NCI-H2171 treated with DMSO at 0.1 percent for 48 hours (cell line): Measurements from ENCODE around the gene RBM47.
"Not testable (repeated sequence)": the region's sequence is repeated elsewhere in the genome, so short reads cannot be mapped to it uniquely, and the experiment has no call there.

Source experiments
- DNase-seq: peaks from one replicate; lab custom pipeline; 2025; lab: John Stamatoyannopoulos, UW

The RBM47 gene

DNA sequence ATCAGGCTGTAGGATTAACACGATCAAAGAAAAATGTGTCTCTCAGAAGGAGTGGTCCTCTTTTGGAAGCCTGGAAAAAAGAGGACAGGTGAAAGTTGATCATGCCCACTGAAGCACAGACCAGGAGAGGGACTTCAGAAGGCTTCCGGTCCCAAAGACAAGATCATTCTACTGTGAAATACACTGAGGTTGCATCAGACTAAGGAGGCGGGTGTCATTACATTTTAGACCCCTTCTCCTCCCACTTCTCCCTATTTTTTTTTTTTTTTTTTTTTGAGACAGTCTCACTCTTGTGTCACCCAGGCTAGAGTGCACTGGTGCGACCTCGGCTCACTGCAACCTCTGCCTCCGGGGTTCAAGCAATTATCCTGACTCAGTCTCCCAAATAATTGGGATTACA lies 67.5 kb downstream of the RBM47 start:
- no peak for DNase-seq

DNA sequence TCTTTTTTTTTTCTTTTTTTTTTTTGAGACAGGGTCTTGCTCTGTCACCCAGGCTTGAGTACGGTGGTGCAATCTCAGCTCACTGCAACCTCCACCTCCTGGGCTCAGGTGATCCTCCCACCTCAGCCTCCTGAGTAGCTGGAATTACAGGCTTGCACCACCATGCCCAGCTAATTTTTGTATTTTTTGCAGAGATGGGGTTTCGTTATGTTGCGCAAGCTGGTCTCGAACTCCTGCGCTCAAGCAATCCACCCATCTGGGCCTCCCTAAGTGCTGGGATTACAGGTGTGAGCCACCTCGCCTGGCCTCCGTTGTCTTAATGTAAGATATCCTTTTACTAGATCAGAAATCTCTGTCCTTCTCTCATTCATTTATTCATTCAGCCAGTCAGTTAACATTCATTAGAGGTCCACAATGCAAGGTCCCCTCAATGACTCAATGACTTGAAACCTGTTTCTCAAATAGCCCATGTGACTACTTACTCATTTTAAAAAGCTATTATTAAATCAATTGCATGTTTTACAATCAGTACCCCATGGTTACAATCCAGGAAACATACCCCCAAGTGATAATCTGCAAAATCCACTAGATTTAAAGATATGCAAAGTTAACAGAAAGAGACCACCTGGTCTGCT lies 68.0 kb downstream of the RBM47 start:
- not testable (repeated sequence) for DNase-seq

DNA sequence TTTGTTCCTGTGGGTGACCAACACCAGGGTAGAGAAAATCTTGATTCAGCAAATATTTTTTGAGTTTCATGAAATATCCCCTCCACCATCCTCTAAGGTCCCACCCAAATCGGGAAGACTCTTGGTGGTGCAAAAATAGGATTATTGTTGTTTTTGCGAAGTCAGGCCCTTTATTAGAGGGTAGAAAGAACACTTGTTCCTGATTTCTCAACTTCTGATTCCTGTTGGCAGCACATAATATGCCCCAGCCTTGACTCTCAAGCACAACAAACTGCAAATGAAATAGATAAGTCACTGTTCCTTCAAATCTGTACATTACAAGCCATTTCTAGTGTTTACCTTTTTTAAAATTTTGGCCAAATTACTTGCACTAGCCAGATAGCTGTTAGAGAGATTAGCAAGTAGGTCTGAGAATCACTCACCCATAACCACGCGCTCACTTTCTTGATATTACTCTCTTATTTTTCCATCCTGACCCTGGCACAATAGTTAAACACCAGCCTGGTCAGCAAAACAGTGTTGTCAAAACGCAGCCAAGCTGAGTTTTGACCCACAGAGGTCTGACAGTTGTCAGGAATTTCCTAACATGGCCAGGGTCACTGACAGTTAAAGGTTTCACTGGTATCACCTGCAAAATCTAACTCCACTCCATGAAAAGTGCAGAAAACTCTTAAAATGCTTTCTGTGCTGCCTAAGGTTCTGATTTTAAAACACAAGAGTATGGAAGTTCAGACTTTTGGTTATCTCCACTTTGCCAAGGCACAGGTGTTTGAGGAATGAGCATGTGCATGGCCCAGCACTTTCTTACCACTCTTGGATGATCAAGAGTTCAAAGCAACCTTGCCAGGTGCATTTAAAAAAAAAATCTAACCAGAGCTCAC lies 69.8 kb downstream of the RBM47 start:
- no peak for DNase-seq

DNA sequence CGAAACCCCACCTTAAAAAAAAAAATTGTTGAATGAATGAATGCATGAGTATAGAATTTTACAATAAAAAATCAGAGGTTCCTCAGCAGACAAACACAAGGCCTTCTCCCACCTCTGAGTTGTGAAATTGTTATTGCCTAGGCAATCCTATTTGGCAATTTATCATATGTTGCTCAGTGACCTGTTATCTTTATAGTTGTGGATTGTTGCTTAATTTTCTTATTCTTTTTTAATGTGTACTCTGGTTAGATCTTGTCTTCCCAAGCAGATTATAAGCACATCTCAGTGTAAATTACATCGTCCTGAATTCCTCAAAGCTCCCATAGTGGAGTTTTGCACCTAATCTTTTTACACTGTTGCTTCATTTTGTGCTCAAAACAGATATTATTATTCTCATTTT lies 71.9 kb downstream of the RBM47 start:
- no peak for DNase-seq

DNA sequence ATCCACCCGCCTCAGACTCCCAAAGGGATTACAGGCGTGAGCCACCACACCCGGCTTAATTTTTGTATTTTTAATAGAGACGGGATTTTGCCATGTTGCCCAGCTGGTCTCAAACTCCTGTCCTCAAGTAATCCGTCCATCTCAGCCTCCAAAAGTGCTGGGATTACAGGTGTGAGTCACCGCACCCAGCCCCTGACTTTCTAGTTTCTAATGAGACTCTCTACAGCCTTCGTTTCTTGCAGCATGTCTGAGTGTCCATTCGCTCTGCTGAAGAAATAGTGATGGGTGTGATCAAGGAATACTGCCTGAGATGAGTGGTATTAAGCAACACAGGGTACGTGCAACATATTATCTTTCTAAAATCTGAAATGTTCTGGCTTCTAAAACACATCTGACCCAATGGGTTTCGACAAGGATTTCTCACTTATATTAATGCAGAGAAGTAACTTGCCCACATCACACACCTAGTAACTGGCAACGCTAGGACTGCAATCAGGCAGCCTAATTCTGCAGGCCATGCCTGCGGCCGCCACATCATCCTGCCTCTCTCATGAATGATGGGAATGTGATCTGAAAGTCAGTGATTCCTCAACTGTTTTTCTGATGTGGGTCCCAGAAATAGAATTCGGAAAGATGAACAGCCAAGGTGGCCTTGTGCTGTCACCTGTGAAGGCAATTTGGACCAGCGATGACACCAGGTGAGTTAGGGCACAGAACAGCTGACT lies 74.3 kb downstream of the RBM47 start:
- no peak for DNase-seq

DNA sequence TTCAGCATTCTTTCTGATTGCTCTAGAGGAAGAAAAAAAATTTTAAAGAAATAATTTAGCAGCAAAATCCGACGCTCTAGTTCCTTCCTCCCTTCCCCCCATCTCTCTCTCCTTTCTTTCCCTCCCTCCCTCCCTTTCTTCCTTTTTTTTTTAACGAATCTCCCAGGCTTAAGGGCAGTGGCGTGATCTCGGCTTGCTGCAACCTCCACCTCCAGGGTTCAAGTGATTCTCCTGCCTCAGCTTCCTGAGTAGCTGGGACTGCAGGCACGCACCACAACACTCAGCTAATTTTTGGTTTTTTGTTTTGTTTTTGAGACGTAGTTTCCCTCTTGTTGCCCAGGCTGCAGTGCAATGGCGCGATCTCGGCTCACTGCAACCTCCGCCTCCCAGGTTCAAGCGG lies 75.0 kb downstream of the RBM47 start:
- DNase-seq = not testable (repeated sequence)

DNA sequence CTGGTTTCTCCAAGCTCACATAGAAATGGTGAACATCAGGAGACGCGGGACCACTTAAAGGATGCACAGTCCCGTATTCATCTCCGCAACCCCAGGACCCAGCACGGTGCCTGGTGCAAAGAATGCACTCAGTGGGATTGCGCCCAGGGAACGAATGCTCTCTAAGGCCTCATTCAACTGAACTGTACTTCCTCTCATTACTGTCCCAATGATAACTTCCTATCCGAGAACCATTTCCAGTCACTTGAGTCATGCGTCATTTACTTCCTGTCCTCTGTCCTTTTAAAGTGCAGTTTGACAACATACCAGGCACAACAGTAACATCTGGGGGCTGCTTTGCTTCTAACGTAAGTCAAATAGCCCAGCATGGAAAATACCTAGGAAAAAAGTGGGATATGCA lies 75.7 kb downstream of the RBM47 start:
- no peak for DNase-seq

DNA sequence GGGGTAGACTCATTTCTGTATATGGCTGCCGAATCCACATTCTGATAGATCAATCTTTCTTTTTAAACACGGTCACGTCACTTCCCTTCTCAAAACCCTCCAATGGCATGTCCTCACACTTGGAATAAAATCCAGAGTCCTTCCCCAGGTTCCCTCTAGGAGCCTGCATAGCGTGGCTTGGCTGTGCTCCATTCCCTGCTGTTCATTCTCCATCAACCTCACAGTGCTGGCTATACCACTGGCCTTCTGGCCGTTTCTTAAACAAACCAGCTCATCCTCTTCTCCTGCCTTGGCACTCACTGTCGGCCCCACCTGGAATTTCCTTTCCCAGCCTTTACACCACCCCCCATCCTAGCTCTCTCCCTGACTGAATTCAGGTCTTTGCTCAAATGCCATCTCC lies 77.1 kb downstream of the RBM47 start:
- DNase-seq = no peak

DNA sequence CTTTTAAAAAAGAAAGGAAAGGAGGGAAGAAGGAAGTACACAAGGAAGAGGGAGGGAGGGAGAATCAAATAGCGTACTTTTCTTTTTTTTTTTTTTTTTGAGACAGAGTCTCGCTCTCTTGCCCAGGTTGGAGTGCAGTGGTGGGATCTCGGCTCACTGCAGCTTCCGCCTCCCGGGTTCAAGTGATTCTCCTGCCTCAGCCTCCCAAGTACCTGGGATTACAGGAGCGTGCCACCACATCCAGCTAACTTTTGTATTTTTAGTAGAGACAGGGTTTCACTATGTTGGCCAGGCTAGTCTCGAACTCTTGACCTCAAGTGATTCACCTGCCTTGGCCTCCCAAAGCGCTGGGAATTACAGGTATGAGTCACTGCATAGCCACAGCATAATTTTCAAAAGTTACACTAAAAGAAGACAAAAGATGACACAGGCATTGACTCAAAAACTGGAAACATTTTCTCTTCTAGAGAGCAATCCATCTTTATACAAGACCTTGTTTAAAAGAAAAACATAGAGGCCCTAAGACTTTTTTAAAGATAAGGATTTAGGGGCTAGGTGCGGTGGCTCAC lies 78.0 kb downstream of the RBM47 start:
- DNase-seq = not testable (repeated sequence)

DNA sequence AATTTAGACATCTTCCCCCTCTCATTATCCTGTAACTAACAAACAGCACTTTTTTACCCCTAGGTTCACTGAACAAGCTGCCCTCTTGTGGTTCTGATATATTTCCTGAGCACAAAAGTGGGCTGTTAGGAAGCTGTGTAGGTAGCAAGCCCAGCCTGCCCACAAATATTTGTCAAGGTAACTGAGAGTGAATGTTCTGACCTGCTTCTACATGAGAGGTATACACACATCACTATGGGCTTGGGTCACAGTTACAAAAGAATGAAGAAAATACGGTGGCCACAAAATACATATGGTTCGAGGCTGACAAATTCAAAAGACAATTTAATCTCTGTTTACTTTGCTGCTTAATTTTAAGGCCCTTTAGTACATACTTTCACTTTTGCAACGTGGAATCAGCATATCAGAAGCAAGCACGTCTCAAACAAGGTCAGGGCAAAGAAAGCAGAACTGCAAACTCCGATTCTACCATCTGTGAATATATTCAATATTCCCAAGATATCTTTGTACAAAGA lies 78.7 kb downstream of the RBM47 start:
- peak; percentile 22 for DNase-seq

DNA sequence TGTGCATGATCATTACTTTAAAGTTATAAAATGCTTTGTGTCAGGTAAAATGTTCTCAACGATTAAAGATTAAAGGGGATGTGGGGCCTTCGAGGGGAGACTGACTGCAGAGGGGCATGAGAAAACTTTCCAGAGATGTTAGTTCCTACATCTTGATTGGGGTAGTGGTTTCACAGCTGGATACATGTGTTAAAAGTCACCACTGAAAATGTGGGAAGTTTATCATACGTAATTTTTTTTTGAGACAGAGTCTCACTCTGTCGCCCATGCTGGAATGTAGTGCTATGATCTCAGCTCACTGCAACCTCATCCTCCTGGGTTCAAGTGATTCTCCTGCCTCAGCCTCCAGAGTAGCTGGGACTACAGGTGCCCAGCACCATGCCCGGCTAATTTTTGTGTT lies 79.5 kb downstream of the RBM47 start:
- no peak for DNase-seq

DNA sequence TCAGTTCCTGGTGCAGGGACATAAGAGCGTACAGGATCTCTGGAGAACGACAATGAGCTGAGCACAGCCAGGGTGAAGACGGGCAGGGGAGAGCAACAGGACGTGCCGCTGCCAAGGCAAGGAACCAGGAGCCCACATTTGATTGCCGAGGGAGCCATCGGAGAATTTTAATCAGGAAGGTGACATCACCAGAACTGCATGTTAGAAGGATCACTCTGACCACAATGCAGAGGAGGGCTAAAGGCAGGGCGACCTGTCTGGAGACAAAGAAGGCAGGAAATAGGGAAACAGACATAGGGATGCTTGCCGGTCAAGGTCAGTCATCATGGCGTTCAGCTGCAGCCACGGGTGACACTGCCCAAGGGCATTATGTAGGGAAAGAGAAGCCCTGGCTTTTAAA lies 81.4 kb downstream of the RBM47 start:
- DNase-seq = no peak

DNA sequence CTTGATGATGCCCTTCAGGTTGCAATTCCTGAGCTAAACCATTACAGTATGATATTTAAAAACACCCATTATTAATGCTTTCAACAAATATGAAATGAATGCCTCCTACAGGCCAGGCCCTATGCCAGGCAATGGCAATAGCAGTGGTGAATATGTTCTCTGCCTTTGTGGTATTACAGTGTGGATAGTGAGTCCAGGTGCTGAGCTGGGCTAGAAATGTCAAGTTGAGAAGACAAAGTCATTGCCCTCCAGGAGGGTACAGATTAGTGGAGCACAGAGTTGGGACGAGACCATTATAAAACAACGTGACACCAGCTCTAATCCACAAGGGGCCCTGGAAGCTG lies 81.9 kb downstream of the RBM47 start:
- DNase-seq = no peak

DNA sequence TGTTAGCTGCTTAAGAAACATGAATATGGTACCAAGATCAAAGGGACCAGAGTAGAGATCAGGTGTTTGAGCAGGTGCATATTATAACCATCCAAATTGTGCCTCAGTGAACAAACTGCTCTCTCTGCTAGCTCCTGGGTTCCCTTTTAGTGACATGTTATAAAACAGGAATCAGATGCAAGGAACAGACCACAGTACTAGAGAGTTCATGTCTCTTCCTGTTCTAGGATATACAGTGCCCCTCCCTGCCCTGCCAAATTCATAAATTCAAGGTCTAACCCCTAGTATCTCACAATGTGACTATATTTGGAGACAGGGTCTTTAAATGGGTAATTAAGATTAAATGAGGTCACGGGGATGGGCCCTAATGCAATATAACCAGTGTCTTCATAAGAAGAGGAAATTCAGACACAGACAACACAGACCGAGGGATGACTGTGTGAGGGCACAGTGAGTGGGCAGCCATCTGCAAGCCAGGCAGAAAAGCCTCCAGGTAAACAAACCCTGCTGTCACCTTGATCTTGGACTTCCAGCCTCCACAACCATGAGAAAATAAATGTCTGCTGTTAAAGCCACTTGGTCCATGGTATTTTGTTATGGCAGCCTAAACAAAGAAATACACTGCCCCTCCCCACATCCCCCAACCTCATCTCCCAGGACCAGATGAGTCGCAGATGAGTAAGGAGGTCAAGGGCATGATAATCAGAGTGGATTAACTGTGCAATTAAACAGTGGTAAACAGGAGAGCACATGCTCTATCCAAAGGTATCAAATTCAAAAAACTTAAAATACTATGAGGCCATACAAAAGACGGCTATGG lies 82.5 kb downstream of the RBM47 start:
- DNase-seq = no peak

DNA sequence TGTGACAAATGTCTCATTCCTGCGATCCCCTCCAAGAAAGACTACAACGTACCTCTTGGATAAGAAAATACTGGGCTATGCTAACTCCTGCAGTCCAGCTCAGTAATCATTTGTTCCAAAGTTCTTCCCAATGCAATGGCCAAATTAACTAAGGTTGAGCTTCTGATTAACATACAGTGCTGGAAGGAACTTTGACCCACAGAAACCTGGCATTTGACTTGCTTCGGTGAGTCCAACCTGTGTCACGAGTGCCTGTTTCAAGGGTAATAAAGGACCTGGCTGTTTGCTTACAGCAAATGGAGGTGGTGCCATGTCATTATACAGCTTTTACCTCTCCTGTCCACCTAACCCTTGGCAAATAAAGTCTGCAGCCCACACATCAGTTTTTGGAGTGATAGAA lies 83.2 kb downstream of the RBM47 start:
- no peak for DNase-seq

DNA sequence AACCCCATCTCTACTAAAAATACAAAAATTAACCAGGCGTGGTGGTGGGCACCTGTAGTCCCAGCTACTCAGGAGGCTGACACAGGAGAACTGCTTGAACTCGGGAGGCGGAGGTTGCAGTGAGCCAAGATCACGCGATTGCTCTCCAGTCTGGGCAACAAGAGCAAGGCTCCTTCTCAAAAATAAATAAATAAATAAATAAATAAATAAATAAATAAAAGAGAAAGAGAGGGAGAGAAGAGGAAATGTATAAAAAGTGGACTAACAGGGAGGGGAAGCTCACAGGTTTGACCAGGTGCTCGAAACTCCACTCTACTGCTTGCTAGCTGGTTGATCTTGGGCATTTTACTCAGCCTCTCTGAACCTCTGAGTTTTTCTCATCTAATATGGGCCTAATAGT lies 84.2 kb downstream of the RBM47 start:
- DNase-seq = not testable (repeated sequence)

DNA sequence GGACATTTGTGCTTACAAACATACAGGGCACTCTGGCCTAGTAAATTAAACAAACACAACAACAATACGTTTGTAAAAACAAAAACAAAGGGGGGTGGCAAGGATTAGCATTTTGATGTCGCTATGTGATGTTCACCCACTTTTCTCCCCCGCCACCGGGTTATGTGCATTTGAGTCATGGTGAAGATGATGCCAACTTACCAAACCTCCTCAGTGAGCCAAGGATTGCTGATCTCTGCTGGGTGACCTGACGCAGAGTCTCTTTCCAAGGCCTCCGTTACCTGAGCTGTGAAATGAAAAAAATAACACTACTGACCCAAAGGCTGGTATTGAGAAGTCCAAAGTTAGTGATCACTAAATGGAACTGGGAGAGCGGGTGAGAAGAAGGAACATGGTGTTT lies 85.4 kb downstream of the RBM47 start:
- no peak for DNase-seq

DNA sequence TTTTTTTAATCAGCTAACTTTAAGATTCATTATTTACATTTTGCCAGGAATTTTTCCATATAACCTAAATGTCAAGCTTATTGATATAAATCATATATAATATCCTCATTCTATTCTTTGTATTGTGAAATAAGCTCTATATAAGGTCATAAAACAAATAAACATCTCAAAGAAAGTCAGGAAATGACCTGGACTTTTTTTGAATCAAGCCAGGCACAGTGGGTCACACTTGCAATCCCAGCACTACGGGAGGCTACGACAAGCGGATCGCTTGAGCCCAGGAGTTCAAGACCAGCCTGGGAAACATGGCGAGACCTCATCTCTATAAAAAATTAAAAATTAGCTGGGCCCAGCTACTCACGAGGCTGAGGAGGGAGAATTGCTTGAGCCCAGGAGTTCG lies 88.9 kb downstream of the RBM47 start:
- DNase-seq = no peak

DNA sequence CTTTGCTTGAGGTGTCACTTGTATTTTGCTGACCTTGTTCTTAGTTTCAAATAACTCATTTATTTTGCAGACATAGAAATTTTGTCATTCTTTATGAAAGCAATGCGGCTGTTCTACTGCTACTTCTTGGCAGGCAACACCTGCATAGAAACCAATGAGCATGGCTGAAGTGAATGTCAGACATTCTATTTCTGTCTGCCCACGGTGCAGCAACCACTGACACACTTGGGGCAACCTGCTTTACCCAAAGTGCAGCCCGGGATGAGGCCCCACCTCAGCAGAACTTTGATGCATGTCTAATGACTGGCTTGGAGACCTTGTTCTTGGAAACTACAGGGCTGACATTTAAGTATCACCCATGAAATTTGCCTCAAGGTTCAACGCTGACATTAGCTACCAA lies 93.6 kb downstream of the RBM47 start:
- DNase-seq = no peak

DNA sequence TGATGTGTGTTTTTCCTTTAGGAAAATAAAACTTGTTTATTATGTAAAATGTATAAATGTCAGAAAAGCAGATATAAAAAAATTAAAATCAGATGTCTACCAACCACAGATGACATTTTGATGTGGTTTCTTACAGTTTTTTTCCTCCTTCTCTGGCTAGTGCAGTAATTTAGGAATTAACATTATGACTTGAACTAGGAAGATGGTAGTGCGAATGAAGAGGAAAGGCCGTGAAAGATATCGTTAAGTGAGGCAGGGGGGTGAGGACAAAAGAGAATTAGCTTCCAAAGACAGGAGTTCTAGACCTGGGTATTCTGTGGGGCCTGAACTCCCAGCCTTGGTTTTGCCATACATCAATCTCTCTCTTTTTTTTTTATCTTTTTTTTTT lies 98.0 kb downstream of the RBM47 start:
- no peak for DNase-seq

DNA sequence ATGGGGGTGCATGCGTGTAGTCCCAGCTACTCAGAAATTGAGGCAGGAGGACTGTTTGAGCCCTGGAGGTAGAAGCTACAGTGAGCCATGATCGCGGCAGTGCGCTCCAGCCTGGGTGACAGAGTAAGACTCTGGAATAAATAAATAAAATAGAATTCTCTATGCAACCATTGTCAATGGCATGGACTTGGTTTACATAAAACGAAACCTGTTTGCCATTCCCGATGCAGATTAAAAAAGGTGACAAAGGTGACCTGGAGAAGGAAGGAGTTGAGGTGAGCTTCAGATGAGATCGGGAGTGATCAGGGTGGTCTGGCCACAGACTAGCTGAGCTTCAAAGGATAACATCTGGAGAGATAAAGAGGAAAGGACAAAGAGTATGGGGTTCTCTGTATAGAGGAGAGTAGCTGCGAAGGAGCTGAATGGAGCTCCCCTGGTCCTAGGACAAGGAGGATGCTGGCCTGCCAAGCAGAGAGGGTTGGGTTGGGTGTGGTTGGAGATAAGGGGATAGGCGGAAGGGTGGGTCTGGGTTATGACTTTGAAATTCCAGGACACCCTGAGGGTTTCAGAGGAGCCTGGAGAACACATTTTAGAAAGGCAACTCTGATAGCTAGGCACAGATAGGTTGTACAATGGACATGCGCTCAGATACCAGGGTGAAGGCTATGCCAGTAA lies 98.6 kb downstream of the RBM47 start:
- DNase-seq = no peak
